HCT116 (cell line): ENCODE measurements around the gene TRPM1.

Experiments used
- CEBPB ChIP-seq: IDR thresholded peaks from 2 replicates; pipeline ENCODE4 v1.6.1; 2012; ENCODE audit warnings: low read depth
- CTCF ChIP-seq, 3 experiments: fragments of 200-600 bp in 1 of 3; sonication (generic) in 1 of 3; IDR thresholded peaks in 2 of 3; conservative IDR thresholded peaks in 1 of 3; 2 replicates each; pipeline ENCODE4 v1.5.1; 2012 to 2017; ENCODE audit warnings: low read depth in 2 of 3, low read length in 2 of 3, antibody characterized with exemption in 1 of 3, borderline replicate concordance in 1 of 3, control low read depth in 1 of 3, mild to moderate bottlenecking in 1 of 3, mixed read lengths in 1 of 3, mixed run types in 1 of 3, moderate library complexity in 1 of 3; ENCODE audit not compliant: insufficient read depth in 1 of 3
- EGR1 ChIP-seq: IDR thresholded peaks from 2 replicates; pipeline ENCODE4 v1.6.1; 2012; ENCODE audit warnings: low read depth
- SP1 ChIP-seq: IDR thresholded peaks from 2 replicates; pipeline ENCODE4 v1.6.1; 2012; ENCODE audit warnings: low read depth
- ZFX ChIP-seq: fragments of 450-650 bp; IDR thresholded peaks from 2 replicates; pipeline ENCODE4 v1.6.1; 2017

DNA sequence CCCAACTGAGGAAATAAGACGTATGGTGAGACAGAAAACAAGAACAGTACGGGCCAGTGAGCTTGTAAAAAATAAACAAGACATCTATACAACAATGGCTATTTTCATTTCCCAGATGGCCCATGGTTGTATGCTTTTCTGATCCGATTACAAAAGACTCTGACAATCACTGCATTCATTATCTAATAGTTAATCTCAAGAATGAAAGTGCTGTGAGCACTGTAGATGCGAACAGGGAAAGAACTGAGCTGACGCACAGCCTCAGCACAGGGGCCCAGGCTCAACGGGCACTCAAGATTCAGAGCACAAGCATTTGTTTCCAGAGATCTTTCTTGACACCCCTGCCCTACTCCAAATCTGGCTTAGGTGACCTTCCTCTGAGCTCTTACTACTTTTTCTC lies 117.0 kb downstream of the TRPM1 start:
- TF ChIP-seq CTCF (IDR thresholded peaks at IDR 0.05 in 2 of 3, conservative IDR thresholded peaks at IDR 0.05 in 1 of 3; ENCODE audit: borderline replicate concordance in 1 of 3, insufficient read depth in 1 of 3, low read depth in 2 of 3, low read length in 2 of 3) = no peak
- TF ChIP-seq CEBPB = no peak
- no peak for TF ChIP-seq EGR1
- TF ChIP-seq ZFX = no peak
- TF ChIP-seq SP1 = no peak
